OCI-LY3 (cell line): ENCODE measurements around the gene FTSJ3.

ENCODE experiments used
- EZH2phosphoT487 ChIP-seq: fragments of 200-600 bp; shearing (Covaris generic); IDR thresholded peaks from 2 replicates; pipeline ENCODE4 v1.6.1; 2018; ENCODE audit warnings: antibody characterized with exemption, mixed run types, low read depth
- TF ChIP-seq, protein P1 (sequence below): fragments of 200-600, 300-600 bp; sonication (generic); IDR thresholded peaks from 2 replicates; pipeline ENCODE4 v1.5.1; 2014; ENCODE audit warnings: antibody characterized with exemption, low read length, low read depth

DNA sequence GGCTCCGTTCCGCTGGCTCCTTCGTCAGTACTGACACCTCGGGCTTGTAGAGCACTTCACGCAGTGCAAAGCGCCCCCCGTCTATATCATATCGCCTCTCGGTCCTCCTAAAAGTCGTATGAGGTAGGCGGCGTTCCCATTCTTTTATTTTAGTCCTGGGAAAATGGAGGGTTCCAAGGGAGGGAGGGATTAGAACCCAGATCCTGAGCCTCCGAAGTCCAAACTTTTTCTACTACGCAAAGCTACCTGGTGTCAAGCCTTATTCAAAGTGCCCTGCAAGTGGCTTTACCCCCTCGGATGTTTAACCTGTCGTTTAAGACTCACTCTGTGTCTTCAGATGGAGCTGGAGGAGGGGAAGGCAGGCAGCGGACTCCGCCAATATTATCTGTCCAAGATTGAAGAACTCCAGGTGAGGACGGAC is 348 bp upstream of the FTSJ3 start:
- TF ChIP-seq, protein P1, sequence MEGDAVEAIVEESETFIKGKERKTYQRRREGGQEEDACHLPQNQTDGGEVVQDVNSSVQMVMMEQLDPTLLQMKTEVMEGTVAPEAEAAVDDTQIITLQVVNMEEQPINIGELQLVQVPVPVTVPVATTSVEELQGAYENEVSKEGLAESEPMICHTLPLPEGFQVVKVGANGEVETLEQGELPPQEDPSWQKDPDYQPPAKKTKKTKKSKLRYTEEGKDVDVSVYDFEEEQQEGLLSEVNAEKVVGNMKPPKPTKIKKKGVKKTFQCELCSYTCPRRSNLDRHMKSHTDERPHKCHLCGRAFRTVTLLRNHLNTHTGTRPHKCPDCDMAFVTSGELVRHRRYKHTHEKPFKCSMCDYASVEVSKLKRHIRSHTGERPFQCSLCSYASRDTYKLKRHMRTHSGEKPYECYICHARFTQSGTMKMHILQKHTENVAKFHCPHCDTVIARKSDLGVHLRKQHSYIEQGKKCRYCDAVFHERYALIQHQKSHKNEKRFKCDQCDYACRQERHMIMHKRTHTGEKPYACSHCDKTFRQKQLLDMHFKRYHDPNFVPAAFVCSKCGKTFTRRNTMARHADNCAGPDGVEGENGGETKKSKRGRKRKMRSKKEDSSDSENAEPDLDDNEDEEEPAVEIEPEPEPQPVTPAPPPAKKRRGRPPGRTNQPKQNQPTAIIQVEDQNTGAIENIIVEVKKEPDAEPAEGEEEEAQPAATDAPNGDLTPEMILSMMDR = no peak
- TF ChIP-seq EZH2phosphoT487 = no peak
